Endothelial cell of umbilical vein (primary cell): ENCODE measurements around the gene NELFB. TPM values are rescaled to one million over a fixed set of nuclear protein-coding genes. Genes with fewer than 3 reads are reported as not detected.

Experiments used
- BruUV-seq: library from RNA; stranded (reverse); fragments of 400-500 nt; replicated peaks from 2 replicates; lab custom pipeline; 2021; lab: Mats Ljungman, UMichigan
- CTCF ChIA-PET: fragments of 300-600, 350-600 bp; sonication (Branson Sonifier 250); formaldehyde crosslinking; loops from one replicate; lab custom pipeline; 2021; ENCODE audit warnings: antibody characterized with exemption, inconsistent platforms; lab: Charles Lee
- POLR2A ChIA-PET: fragments of 300-600, 350-600 bp; sonication (Branson Sonifier 250); formaldehyde crosslinking; loops from one replicate; lab custom pipeline; 2021; ENCODE audit warnings: antibody characterized with exemption, inconsistent platforms; lab: Charles Lee
- DNase-seq: peaks from one replicate; pipeline ENCODE4 v3.0.0-alpha.2; 2011; ENCODE audit warnings: low read depth, low spot score
- FAIRE-seq: peaks from 2 replicates; lab custom pipeline; 2011; peaks lifted over from hg19 to GRCh38; lab: Jason Lieb, UNC
- H2AFZ ChIP-seq: 2 replicates; pipeline ENCODE4 v1.6.0; 2012; ENCODE audit warnings: low read depth, low read length, control low read depth, inconsistent platforms
- H3K27ac ChIP-seq: 2 replicates; pipeline ENCODE4 v1.5.1; 2011; ENCODE audit warnings: low read depth, mild to moderate bottlenecking, control low read depth, low read length, moderate library complexity; ENCODE audit not compliant: insufficient read depth
- H3K27me3 ChIP-seq, 2 experiments: 2 replicates each; pipeline versions ENCODE4 v1.6.0 to v1.6.1; 2011; ENCODE audit warnings: low read length in 2 of 2, mixed read lengths in 1 of 2; ENCODE audit not compliant: control insufficient read depth in 2 of 2, insufficient read depth in 2 of 2
- H3K36me3 ChIP-seq, 2 experiments: 2 replicates in 1 of 2; 3 replicates in 1 of 2; pipeline ENCODE4 v1.5.1; 2011; ENCODE audit warnings: low read length in 2 of 2, mild to moderate bottlenecking in 1 of 2, moderate library complexity in 1 of 2; ENCODE audit not compliant: control insufficient read depth in 2 of 2, insufficient read depth in 2 of 2; ENCODE audit errors: extremely low read depth in 1 of 2
- H3K4me1 ChIP-seq: 3 replicates; pipeline ENCODE4 v1.5.1; 2011; ENCODE audit warnings: mild to moderate bottlenecking, low read length; ENCODE audit not compliant: control insufficient read depth, insufficient read depth; ENCODE audit errors: extremely low read depth
- H3K4me2 ChIP-seq: 2 replicates; pipeline ENCODE4 v1.6.1; 2011; ENCODE audit warnings: low read length, control low read depth, mixed read lengths; ENCODE audit not compliant: insufficient read depth
- H3K4me3 ChIP-seq, 3 experiments: fragments of 200-600 bp in 1 of 3; sonication (generic), shearing (Covaris generic) in 1 of 3; replicated peaks in 1 of 3; 2 replicates each; pipeline ENCODE4 v1.5.1; 2011 to 2016; ENCODE audit warnings: control low read depth in 3 of 3, low read length in 3 of 3, mild to moderate bottlenecking in 2 of 3, inconsistent platforms in 1 of 3, low read depth in 1 of 3, moderate library complexity in 1 of 3; ENCODE audit not compliant: insufficient read depth in 1 of 3
- H3K79me2 ChIP-seq: 2 replicates; pipeline ENCODE4 v1.6.0; 2012; ENCODE audit warnings: low read length, inconsistent platforms; ENCODE audit not compliant: control insufficient read depth, insufficient read depth
- H3K9ac ChIP-seq: replicated peaks from 2 replicates; pipeline ENCODE3; 2011; ENCODE audit warnings: low read length, control low read depth; ENCODE audit not compliant: insufficient read depth; ENCODE audit errors: extremely low read depth
- H3K9me1 ChIP-seq: replicated peaks from 3 replicates; pipeline ENCODE4 v1.6.0; 2011; ENCODE audit warnings: mild to moderate bottlenecking, low read length; ENCODE audit not compliant: control insufficient read depth, insufficient read depth; ENCODE audit errors: extremely low read depth
- H3K9me3 ChIP-seq: replicated peaks from 2 replicates; pipeline ENCODE4 v1.5.1; 2012; ENCODE audit warnings: low read length, inconsistent platforms; ENCODE audit not compliant: control insufficient read depth, insufficient read depth
- H4K20me1 ChIP-seq: replicated peaks from 2 replicates; pipeline ENCODE3; 2011; ENCODE audit warnings: mild to moderate bottlenecking, low read length; ENCODE audit not compliant: control insufficient read depth, insufficient read depth; ENCODE audit errors: extremely low read depth
- EZH2 ChIP-seq: IDR thresholded peaks from 2 replicates; pipeline ENCODE4 v1.6.1; 2012; ENCODE audit warnings: borderline replicate concordance, low read depth, mild to moderate bottlenecking, moderate library complexity, low read length, inconsistent platforms; ENCODE audit not compliant: severe bottlenecking
- FOS ChIP-seq: IDR thresholded peaks from 2 replicates; pipeline ENCODE4 v1.6.1; 2011; ENCODE audit warnings: mild to moderate bottlenecking, low read length, moderate library complexity, borderline replicate concordance; ENCODE audit not compliant: insufficient read depth
- GATA2 ChIP-seq: IDR thresholded peaks from 2 replicates; pipeline ENCODE4 v1.7.0; 2011; ENCODE audit warnings: low read depth, mild to moderate bottlenecking, moderate library complexity, mixed read lengths, low read length; ENCODE audit not compliant: insufficient read length, insufficient read depth
- JUN ChIP-seq: IDR thresholded peaks from 2 replicates; pipeline ENCODE4 v1.6.1; 2011; ENCODE audit warnings: borderline replicate concordance, low read depth; ENCODE audit not compliant: insufficient read length, insufficient read depth
- MYC ChIP-seq: IDR thresholded peaks from one replicate; pipeline ENCODE4 v1.6.1; 2011; ENCODE audit warnings: mild to moderate bottlenecking, low read depth, low read length
- POLR2A ChIP-seq: IDR thresholded peaks from 2 replicates; pipeline ENCODE4 v1.6.1; 2012; ENCODE audit warnings: low read depth, mild to moderate bottlenecking, control low read depth, low read length
- POLR2AphosphoS5 ChIP-seq: IDR thresholded peaks from 2 replicates; pipeline ENCODE4 v1.6.1; 2012; ENCODE audit warnings: low read depth, mild to moderate bottlenecking, control low read depth, low read length, moderate library complexity; ENCODE audit not compliant: insufficient read depth
- dilution Hi-C: fragments of 300-500 bp; cut with MboI; formaldehyde crosslinking; loops from one replicate; pipeline ENCODE4 v1.15.0; 2019; ENCODE audit warnings: low sequenced_read_pairs; ENCODE audit not compliant: extremely low pct_ligation_motif_present
- intact Hi-C: fragments of 100-400 bp; cut with micrococcal nuclease; formaldehyde crosslinking; loops from one replicate; pipeline ENCODE4 v1.10.0; 2022
- polyA plus RNA-seq, 4 experiments: library from polyadenylated mRNA; depleted of rRNA in 3 of 4; stranded (reverse) in 3 of 4; unstranded in 1 of 4; fragments of >200 nt; gene quantifications; 2 replicates each; pipeline versions ENCODE4 v1.2.1 to v1.2.3, GENCODE V29; 2011 to 2012; ENCODE audit warnings: missing spikeins in 1 of 4
- total RNA-seq: library from RNA; stranded (reverse); gene quantifications from 2 replicates; pipeline ENCODE4 v1.2.3, GENCODE V29; 2021
- TF ChIP-seq, protein P1 (sequence below), 2 donors: IDR thresholded peaks; 1 replicate in 1 of 2; 2 replicates in 1 of 2; pipeline ENCODE4 v1.5.1; 2011; ENCODE audit warnings: low read length in 2 of 2, mild to moderate bottlenecking in 2 of 2, moderate library complexity in 2 of 2, control low read depth in 1 of 2, inconsistent platforms in 1 of 2, low read depth in 1 of 2; ENCODE audit not compliant: insufficient read depth in 1 of 2; ENCODE audit errors: extremely low read depth in 1 of 2
- TF ChIP-seq, protein P2 (sequence below): IDR thresholded peaks from 2 replicates; pipeline ENCODE4 v1.6.1; 2011; ENCODE audit not compliant: insufficient read depth, insufficient read length

The NELFB gene
- total and polyA plus RNA-seq, 2 donors (not counting 3 experiments of a cell fraction or from before 2014, with no cell fraction given), result 62.3 to 76.1 TPM

DNA sequence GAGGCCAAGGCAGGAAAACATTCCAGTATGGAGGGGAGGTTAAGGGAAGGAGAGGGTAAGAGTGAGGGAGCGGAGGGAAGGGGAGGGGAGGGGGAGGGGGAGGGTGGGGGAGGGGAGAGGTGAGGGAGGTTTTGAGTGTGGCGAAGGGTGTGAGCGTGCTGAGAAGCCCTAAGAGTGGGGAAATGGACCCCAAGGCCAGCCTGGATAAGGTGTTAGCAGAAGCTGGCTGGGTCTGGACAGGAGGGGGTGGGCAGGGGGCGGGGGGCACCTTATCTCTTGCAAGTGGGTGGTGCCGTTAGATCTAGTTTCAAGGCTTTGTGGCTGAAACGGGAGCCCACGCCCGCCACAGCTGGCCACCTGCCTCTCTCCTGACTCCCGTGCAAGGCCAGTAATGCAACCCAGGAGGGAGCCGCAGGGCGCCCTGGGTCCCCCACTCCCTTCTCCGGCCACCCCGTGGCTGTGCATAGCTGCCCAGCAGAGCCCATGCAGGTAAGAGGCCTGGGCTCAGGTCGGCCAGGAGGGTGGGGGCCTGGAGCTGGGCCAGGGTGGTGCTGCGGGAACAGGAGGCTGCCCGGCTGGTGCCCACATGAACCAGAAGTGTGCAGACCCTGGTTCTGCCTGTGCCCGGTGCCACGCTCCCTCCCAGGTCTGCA is 27.1 kb upstream of the NELFB start:
- Histone ChIP-seq H3K79me2 (no peaks in the 10 kb centered on the region), H3K27ac (no peak overlapping the region), H4K20me1 (no peaks in the 10 kb centered on the region), H3K27me3 (no peaks in the 10 kb centered on the region), H3K36me3 (no peaks in the 10 kb centered on the region), H3K4me2 (no peak overlapping the region), H3K9me3 (no peaks in the 10 kb centered on the region), H3K9me1 (no peaks in the 10 kb centered on the region), H3K4me1 (peaks cover 7% of the 10 kb centered on the region), H3K9ac (no peak overlapping the region), H2AFZ (no peak overlapping the region), H3K4me3 (no peak overlapping the region)
- intact Hi-C loops (loop anchor here (1.0 to 2.0 kb wide), 3 partner anchors 51 to 182 kb away; partner anchors contain the start of gene NPDC1), dilution Hi-C loops (no loop called here)
- no peak for FAIRE-seq
- ChIA-PET POLR2A (interaction anchor here (0.6 to 2.6 kb wide), 2 partner anchors 13 kb away, joined by 4 to 6 read pairs; partner anchors contain the start of gene TUBB4B), CTCF (interaction anchor here (0.7 to 6.3 kb wide), 28 partner anchors 9 to 380 kb away, joined by 3 to 63 read pairs (median 5); partner anchors contain the start of genes ANAPC2, DPP7, NPDC1 and SSNA1)
- no peak for DNase-seq
- TF ChIP-seq POLR2A, result no peak
- no peak for TF ChIP-seq JUN
- no peak for TF ChIP-seq POLR2AphosphoS5
- TF ChIP-seq, protein P1, sequence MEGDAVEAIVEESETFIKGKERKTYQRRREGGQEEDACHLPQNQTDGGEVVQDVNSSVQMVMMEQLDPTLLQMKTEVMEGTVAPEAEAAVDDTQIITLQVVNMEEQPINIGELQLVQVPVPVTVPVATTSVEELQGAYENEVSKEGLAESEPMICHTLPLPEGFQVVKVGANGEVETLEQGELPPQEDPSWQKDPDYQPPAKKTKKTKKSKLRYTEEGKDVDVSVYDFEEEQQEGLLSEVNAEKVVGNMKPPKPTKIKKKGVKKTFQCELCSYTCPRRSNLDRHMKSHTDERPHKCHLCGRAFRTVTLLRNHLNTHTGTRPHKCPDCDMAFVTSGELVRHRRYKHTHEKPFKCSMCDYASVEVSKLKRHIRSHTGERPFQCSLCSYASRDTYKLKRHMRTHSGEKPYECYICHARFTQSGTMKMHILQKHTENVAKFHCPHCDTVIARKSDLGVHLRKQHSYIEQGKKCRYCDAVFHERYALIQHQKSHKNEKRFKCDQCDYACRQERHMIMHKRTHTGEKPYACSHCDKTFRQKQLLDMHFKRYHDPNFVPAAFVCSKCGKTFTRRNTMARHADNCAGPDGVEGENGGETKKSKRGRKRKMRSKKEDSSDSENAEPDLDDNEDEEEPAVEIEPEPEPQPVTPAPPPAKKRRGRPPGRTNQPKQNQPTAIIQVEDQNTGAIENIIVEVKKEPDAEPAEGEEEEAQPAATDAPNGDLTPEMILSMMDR (IDR thresholded peaks at IDR 0.05; ENCODE audit: extremely low read depth in 1 of 2, insufficient read depth in 1 of 2, low read depth in 1 of 2, low read length in 2 of 2), result no peak
- no peak for TF ChIP-seq GATA2
- TF ChIP-seq, protein P2, sequence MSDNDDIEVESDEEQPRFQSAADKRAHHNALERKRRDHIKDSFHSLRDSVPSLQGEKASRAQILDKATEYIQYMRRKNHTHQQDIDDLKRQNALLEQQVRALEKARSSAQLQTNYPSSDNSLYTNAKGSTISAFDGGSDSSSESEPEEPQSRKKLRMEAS, result no peak
- no peak for TF ChIP-seq FOS
- no peak for TF ChIP-seq EZH2
- no peak for TF ChIP-seq MYC
- BruUV-seq, result no TSS peak
